Activated CD4-positive, alpha-beta T cell treated with anti-CD3 and anti-CD28 coated beads for 24 hours (primary cell): ENCODE measurements around the gene PIAS1.
"Not testable (repeated sequence)": the region's sequence is repeated elsewhere in the genome, so short reads cannot be mapped to it uniquely, and the experiment has no call there.

Experiments
- DNase-seq, 2 donors: peaks; one replicate each; pipeline ENCODE4 v3.0.0-alpha.2; 2020; ENCODE audit warnings: low read depth in 2 of 2

The PIAS1 gene

DNA sequence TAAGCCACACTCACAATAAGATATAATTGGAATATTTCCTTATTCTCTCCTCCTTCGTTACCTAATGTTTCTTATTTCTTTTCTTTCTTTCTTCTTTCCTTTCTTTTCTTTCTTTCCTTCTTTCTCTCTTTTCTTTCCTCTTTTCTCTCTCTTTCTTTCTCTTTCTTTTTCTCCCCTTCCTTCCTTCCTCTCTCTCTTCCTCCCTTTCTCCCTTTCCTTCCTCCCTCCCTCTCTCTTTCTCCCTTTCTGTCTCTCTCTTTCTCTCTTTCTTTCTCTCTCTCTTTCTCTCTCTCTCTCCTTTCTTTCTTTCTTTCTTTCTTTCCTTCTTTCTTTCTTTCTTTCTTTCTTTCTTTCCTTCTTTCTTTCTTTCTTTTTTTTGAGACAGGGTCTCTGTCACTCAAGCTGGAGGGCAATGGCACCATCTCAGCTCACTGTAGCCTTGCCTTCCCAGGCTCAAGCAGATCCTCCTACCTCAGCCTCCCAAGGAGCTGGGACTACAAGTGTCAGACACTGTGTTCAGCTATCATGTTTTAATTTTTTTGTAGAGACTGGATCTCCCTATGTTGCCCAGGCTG, 19.3 kb upstream of the PIAS1 start:
- DNase-seq: no peak

DNA sequence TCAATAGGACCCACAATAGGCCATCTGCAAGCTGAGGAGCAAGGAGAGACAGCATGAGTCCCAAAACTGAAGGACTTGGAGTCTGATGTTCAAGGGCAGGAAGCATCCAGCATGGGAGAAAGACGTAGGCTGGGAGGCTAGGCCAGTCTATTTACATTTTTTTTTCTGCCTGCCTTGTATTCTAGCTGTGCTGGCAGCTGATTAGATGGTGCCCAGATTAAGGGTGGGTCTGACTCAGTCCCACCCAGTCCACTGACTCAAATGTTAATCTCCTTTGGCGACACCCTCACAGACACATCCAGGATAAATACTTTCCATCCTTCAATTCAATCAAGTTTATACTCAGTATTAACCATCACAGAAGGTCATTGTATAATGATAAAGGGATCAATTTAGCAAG, 15.9 kb upstream of the PIAS1 start:
- no peak for DNase-seq

DNA sequence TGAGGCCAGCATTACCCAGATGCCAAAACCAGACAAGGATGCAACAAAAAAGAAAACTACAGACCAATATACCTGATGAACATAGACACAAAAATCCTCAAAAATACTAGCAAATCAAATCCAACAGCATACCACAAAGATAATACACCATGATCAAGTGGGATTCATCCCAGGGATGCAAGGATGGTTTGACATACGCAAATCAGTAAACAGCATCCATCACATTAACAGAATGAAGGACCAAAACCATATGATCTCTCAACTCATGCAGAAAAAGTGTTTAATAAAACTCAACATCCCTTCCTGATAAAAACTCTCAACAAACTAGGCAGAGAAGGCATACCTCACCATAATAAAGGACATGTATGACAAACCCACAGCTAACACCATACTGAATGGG, 14.0 kb upstream of the PIAS1 start:
- no peak for DNase-seq

DNA sequence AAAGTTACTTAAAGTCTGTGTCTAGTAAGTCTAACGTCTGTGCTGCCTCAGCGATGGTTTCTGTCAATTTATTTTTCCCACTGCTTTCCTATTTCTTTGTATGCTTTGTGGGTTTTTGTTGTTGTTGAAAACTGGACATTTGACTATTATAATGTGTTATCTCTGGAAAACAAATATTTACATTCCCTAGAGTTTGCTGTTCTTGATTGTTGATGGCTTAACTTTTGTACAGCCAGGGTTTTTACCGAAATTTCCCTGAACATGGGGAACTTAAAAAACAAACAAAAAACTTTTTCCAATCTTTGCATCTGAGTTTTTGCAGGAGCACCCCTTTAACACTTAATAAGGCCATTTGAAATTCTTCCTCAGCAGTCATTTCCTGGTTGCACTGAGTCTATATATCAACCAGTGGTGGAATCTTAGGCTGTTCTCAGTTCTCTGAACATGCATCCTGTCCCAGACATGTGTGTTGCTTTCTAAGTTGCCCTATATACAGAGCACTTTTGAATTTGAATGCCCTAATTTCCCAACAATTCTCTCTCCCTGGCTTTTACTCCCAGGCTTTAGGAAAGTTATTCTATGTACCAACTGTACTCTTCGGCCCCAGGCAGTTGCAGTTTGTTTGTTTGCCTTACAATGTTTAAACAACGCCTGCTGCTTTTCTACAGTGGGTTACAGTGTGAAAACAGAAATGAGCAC, 11.8 kb upstream of the PIAS1 start:
- DNase-seq: no peak

DNA sequence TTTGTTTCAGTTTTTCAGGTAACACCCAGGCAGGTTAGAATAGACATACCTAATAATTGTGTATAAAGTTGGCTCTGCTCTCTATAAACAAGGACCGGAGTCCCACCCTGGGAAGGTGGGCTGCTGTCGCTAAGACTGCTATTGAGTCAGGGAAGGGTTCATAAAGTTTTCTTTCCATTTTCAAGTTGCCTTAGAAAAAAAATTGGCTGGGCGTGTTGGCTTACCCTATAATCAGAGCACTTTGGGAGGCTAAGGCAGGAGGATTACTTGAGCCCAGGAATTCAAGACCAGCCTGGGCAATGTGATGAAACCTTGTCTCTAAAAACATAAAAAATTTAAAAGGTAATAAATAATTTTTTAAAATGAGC, 11.3 kb upstream of the PIAS1 start:
- DNase-seq: no peak

DNA sequence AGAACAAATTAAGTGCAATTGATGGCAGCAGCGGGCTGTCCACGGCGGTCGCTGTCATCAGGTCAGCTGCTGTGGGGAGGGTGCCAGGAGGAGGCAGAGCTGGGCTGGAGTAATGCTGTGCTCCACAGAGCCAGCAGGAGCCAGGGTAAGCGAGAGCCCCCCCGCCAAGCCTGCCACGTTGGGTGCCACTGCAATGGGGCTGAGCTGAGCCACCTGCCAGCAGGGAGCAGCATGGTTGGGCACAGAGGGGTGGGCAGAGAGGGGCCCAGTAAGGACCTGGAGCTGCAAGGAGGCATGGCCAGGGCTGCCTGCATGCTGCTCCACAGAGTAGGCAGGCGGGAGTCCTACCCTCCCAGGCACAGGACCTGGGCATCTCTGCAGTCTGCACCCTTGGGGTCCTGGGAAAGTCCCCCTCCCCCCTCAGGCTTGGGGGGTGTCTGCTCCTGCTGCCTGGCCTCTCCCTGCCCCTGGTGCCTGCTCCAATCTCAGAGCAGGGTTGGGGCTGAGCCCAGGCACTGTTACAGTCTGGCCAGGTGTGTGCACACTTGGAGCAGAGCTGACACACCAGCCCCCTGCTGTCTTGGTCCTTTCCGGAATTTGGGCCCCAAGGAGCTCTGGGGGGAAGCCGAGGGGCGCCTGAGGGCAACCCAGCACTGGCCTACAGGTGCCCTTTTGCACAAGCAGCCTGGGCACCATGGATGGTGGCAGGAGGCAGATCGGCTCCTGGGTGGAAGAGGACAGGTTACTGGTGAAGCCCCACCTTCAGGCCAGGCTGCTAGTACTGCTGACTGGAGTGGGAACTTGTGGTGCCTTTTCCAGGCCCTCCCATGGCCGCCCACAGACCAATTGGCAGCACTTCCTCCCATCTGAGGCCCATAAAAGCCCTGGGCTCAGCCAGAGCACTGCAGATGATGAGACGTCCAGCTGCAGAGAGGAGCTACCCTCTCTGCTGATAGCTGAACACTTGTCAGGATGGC, 8.5 kb upstream of the PIAS1 start:
- DNase-seq: no peak

DNA sequence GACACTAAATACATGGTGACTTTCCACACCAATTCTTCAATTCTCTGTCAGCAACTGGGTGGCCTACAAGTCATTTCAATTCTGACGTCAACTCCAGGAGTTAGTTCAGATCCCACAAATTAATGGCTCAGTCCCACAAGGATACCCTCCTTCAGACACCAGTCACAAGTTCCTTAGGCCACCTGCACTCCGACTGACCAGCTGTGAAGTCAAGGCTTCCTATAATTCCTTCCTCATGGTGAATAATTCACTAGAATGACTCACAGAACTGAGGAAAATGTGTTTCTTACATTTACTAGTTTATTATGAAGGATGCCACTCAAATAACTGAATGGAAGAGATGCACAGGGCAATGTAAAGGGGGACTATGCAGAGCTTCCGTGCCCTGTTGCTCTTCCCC, 6.3 kb upstream of the PIAS1 start:
- no peak for DNase-seq

DNA sequence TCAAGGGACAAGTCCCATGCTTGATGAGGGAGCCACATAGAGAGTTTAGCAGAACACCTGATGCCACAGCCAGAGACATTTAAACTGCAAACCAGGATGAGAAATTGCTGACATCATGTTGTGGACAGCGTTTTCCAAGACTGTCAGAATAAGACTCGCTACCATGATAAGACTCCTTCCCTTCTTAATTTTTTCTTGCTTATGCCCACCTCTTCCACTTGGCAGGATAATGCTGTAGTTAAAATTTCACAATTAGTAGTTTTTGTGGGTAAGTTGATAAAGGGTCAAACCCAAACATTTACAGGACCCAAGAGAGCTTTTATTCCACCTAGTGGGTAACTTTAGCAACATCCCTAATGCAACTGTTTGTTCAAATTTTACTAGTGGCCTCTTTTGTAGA, 3.0 kb upstream of the PIAS1 start:
- no peak for DNase-seq

DNA sequence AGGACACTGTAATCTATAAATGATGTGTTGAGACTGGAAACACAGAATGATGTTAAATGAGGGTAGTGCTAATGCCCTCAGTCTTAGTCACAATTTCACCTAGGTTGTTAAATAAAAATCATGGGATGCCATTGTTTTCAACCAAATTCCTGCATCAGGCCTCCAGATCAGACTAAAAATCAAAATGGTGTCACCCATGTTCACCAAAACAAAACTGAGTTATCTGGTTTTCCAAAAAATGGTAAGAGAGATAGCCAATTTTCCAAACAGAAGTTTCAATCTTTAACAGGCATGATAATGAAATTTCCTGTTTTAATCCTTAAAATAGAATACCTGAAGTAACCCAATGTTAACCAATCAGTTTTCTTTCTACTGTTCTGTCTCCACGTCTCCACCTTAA, 2.2 kb upstream of the PIAS1 start:
- DNase-seq: no peak

DNA sequence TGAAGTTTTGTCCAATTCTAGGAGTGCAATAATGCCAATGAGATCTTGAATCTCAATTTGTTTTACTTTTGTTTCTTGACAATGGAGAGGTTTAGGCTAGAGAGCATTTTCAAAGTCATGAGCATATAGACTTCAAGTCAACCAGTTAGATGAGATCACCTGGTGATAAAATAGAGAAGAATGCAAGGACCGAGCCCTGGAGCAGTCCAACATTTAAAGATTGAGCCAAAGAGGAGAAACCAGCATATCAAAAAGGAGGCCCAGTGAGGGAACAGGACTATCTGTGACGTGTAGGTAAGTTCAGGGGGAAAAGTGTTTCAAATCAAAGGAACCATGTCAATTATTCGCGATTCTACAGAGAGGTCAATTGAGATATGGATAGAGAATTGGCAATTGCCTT, 1.7 kb upstream of the PIAS1 start:
- DNase-seq: no peak

DNA sequence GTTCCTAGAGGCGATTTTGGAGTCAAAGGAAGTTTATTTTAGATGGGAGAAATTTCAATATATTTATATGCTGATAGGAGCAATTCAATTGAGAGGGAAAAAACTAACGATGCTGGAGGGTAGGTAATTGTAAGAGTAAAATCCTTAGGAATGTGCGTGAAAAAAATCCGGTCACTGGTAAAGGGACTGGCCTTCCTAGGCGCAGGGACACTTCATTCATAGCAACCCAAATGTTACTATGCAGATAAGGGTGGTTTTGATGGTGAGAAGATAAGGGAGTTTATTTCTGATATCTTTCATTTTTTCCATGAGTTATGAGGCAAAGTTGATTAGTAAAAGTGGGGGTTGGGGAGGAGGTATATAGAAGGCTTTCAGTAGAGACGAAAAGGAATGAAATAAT, 1.1 kb upstream of the PIAS1 start:
- DNase-seq: no peak

DNA sequence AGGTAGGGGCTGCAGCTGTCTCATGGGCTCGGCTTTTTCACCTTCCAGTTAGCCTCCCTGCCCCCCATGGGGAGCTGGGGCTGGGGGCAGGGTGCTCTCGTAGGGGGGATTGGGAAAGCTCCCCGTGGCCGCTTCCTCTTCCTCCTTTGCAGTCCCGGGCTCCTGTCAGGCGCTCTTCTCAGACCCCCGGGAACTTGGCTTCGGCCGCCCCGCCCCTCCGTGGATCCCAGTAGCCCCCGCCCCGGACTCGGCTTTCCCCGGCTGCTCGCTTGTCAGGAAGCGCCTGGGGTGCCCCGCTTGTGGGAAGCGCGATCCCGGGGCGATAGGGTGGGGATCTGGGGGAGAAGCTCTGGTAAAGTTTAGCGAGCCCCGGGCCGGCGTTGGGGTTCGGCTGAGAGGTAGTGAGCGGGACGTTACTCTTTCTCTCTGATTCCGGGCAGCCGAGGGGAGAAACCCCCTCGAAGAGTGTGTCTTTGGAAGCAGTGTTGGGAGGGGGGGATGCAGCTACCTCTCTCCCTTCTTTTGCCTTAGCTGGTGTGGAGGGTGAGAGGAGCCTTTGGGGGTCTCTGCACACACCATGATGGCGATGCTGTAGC, 611 bp downstream of the PIAS1 start:
- DNase-seq: peak in 1 of 2 donors; percentile 10

DNA sequence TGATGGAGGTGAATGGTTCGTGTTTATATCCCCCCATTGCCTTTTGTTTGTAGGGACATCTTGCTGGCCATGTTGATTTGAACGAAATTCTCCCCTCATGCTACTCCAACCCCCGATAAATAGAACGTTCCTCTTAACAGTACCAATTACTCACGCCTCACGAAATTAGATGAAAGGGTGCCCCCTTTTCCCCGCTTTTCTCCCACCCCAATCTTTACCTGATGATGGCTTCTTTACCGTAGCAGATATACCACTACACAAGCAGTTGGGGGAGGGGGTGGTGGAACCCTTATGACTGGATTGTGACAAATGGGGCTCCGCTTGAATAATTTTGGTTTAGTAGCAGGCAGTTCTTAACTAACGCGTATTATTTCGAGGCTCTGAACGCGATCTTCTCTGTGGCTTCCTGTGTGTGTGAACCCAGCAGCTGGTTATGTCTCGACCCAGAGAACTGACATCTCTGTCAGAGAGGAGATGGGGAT, 1.1 kb downstream of the PIAS1 start:
- peak; percentile 49 to 54 for DNase-seq

DNA sequence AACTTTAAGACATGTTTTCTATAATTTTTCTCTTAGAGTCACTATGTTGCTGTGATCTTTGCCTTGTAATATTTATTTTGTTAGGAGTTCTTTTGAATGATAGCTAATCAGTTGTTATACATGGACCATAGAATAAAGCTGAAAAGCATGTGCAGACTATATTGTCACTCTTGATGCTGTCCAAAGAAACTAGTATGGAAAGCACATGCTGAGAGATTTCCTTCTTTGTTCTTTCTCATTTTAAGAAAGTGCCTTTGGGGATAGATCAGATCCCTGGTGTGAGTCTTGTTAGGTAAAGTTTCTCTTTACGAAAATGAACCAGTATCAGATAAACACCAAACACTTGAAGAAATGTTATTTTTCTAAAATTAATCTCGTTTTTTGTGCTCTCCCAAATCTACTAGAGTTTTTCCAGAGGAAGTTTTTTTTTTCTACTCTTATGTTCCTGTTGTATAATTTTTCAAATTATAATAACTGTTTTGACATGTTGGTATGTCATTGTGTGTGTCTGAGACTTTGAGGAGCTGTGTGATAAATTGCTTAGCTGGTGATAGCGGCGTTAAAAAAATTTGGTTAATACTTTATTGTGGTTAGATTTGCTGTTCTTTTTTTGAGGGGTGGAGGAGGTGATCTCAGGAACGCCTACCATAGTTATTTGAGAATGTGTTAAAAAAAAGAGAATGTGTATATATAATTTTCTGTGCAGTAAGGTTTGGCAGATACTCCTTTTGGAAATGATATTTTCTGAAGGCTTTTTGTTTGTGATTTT, 2.2 kb downstream of the PIAS1 start:
- no peak for DNase-seq

DNA sequence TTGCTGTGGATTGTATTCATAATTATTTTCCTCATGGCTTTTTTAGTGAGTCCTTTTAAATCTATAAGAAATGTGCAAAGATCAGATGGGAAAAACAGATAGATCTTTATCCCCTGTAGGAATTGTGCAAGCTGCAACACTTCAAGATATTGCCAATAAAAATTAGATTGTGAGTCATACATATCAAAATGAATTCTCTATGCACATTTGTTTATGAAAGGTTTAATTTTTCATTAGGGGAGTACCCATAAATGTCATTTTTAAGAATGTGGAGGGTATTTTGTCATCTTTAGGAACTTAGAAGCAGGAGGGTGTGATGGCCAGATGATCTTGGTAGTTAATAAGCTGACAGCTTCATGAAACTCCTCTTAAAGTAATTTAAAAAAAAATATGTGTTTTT, 2.9 kb downstream of the PIAS1 start:
- DNase-seq: no peak

DNA sequence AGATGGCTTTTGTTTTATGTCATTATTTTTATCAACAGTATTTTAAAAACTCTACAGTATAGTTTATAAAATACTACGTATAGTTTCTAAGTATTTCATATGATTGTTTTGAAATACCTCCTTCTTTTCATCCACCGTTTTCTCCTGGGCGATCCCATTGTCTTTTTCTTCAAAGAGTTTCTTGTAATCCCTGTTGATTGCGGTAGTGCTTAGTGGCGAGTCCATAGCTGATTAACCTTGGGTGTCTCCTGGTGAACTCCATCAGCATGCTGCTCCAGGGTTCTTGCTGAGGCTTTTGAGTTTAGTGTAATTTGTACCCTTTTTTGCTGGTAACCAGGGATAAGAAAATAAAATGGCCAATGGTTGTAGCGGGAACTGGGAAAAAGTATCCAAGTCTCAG, 3.6 kb downstream of the PIAS1 start:
- no peak for DNase-seq

DNA sequence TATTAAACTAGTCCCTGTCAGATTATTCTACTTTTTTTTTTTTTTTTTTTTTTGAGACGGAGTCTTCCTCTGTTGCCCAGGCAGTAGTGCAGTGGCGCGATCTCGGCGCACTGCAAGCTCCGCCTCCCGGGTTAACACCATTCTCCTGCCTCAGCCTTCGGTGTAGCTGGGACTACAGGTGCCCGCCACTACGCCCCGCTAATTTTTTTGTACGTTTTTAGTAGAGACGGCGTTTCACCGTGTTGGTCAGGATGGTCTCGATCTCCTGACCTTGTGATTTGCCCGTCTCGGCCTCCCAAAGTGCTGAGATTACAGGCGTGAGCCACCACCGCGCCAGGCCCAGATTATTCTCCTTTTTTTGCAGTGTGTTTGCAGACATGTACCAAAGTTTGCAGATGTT, 4.9 kb downstream of the PIAS1 start:
- not testable (repeated sequence) for DNase-seq

DNA sequence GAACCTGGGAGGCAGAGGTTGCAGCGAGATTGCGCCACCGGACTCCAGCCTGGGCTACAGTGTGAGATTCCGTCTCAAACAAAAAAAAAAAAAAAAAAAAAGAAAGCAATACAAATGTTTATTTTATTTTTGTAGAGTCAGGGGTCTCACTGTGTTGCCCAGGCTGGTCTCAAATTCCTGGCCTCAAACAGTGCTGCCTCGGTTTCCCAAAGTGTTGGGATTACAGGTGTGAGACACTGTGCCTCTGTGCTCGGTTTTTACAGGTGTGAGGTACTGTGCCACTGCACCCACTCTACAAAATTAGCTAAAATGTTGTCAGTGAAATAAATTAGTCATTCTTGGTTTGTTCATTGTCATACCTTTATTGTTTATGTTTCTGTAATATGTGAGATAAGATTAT, 5.5 kb downstream of the PIAS1 start:
- DNase-seq: no peak

DNA sequence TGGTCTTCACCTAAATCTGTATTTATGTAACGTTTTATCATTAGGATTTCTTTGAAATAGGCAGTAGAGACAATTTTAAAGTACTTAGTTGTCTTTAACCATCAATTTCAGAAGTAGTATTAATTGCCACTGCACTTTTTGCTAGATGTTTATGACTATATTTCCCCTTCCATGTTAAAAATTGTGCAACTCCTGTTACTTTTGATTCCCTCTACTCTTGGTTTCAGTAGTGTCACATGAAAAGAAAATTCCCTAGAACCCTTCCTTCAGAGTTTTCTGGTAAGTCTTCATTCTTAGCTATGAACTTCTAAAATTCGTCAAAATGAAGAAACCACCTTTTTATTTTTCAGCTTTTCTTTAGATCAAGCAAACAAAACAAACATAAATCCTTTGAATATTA, 7.1 kb downstream of the PIAS1 start:
- DNase-seq: no peak

DNA sequence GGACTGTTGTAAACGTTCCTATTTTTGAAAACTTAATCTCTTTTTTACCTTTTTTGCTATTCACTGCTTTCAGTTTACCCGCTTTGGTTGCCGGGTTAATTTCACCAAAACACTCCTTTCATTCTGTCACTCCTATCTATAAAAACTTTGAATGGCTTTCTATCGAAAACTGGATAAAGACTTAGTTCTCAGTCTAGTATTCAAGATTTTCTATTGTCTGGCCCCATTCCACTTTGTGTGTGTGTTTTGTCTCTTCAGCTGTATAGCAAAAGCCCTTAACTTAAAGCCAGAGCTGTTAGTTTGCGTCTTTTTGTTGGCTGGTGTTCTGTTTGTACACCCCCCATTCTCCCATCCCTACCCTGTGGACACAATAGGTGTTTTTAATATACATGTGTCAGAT, 7.5 kb downstream of the PIAS1 start:
- DNase-seq: no peak

DNA sequence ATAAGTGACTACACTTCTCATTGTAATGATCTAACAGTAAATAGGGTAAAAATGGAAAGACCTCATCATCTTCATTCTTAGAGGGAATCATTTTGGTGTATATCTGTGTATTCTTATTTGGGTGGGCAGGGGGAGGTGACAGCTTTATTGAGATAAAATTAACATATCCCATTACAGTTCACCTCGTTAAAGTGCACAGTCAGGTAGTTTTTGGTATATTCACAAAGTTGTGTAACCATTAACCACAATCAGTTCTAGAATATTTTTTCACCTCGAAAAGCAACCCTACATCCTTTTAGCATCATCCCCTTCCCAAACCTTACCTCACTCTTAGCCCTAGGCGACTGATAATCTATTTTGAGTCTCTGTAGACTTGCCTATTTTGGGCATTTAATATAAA, 8.1 kb downstream of the PIAS1 start:
- no peak for DNase-seq
